Measurements from ENCODE around the gene PPAN.

PPAN gene

DNA sequence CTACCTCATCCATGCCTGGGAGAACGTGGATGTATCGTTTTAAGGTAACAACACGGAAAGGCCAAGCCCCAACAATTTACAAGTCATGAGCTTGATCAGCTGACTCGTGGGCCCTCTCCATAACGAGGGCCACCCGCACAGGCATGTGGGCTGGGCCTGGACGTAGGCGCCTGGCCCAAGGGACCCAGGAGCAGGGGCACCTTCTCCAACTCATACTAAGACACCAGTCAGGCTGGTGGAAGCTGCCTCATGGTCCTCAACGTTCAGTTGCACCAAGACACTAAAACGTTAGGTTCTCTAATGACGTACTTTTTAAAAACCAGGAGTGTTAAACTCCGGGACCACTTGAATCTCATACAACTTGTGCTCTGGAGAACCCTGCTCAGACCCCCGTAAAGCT, 35.3 kb downstream of the PPAN start:
- no peak for DNase-seq (ENCODE audit: low spot score)

GRCh38 chr19:10141973-10142372, 35.8 kb downstream of the PPAN start:
- no peak for DNase-seq (ENCODE audit: low spot score)

DNA sequence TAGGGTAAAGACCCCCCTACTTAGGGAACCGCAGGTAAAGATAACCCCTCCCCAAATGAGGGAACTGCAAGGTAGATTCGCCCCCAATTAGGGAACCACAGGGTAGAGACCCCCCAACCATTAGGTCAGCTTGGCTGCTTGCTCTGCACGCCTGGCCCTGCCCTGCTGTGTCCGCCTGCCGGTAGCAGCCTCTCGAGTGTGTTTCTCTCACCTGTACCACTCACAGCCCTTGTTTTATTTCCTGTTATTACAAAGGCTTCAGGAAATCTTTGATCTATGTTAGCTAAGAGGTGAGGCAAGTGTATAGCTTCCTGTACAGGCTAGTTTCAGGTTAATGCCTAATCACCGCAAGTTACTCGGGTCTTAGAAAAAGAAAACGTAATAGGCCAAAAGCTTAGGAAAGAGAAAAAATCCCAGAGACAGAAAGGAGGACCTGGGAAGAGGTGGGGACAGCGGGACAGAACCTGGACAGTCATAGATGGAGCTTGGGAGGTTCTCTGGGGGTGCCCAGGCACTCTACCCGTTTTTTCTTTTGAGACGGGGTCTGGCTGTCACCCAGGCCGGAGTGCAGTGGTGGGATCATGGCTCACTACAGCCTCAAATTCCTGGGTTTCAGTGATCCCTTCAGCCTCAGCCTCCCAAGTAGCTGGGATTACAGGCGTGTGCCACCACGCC, 36.7 kb downstream of the PPAN start:
- DNase-seq (ENCODE audit: low spot score): no peak

- no peak for DNase-seq (ENCODE audit: low spot score)
These were observed 37.5 kb downstream of the PPAN start for GRCh38 chr19:10143681-10144080.

GRCh38 chr19:10144361-10144760, 38.2 kb downstream of the PPAN start:
- no peak for DNase-seq (ENCODE audit: low spot score)

DNA sequence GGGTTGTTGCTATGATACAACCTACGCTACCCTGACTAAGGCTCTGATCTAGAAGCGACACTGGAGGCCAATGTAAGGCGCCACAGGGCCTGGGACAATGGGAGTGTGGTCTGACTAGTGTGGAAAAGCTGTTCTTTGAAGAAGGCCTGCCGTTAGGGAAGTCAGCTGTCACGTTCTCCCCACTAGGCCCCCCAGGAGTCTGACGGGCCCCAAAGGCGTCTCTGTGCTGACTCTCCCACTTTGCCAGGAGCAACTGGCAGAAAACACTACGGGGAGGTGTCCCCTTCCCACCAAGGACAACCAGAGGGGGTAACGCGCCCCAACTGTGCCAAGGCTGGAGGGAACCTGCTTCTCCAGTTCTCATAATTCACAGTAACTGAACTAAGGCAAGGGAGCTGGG, 38.9 kb downstream of the PPAN start:
- no peak for DNase-seq (ENCODE audit: low spot score)

DNA sequence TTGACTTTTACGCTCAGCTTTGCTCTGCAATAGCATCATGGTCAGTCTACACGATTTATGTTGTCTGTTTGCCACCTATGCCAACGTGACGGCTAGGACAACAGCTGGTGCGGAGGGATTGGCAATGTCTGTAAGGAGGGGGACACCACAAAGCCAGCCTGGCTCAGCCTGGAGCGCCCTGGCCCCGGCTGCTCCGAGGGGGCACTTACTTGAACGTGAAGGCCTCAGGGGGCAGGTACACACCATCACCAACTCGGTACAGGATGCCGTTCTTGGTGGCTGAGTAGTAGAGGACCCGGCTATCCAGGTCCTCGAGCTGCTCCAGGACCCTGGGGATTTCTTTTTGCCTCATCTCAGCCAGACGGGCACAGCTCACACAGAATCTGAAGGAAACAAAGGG, 40.0 kb downstream of the PPAN start:
- DNase-seq (ENCODE audit: low spot score): no peak

GRCh38 chr19:10149427-10149826, 43.3 kb downstream of the PPAN start:
- DNase-seq (ENCODE audit: low spot score): no peak

- no peak for DNase-seq (ENCODE audit: low spot score)
These were observed 45.4 kb downstream of the PPAN start for GRCh38 chr19:10151521-10151920.

GRCh38 chr19:10152100-10152499, 45.9 kb downstream of the PPAN start:
- DNase-seq (ENCODE audit: low spot score): no peak

DNA sequence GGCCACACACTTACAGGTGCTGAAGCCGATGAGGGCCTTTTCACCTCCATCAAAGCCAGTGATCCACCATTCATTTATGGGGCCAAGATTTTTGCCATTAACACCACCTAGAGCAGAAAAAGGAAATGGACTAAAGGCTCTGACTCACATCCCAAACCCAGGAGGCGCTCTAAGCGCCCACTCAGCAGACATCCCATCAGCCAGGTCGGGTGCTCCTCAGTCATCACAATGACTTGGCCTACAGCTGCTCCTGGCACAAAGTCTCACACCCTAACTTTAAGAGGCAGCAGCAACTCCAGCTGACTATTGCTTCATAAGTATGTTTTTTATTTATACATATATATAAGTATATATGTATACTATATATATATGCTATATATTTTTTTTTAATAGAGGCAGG, 49.7 kb downstream of the PPAN start:
- no peak for DNase-seq (ENCODE audit: low spot score)

DNA sequence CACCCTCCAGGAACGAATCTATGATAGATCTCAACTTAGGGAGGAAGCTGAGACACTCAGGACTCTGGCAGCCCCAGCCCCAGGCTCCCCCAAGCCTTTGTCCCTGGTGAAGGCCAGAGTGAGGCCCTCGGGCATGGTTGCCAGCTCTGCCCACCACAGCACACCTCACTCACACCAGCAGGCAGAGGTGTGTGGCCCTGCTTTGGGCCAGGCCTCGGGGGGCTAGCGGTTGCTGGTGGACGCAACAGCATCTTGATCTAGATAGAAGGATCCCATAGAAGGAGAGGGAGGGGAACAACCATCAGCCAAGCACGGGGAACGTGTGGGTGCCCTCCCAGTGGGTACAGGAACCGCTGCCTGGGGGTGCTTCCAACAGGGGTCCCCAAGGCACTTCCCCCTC, 51.9 kb downstream of the PPAN start:
- no peak for DNase-seq (ENCODE audit: low spot score)

GRCh38 chr19:10158485-10158884, 52.3 kb downstream of the PPAN start:
- DNase-seq (ENCODE audit: low spot score): no peak

DNA sequence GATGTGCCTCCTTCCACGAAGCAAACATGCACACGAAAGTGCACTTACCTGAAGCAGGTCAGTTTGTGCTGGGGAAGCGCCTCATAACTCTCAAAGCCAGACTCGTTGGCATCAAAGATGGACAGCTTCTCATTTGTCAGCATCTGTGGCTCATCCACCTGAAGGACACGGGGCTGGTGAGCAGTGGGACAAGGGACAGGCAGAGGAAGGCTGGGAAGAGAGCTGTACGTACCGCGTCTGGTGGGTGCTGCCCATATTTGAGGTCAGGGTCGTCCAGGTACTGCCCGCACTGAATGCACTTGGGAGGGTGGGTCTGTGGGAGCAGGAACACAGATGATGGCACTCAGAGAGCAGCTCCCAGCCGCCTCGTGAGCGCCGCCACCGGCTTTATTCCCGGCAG, 53.4 kb downstream of the PPAN start:
- no peak for DNase-seq (ENCODE audit: low spot score)

All from ecto neural progenitor cell (in vitro differentiated cells).